Right lobe of liver (tissue), 4 donors: ENCODE data around the gene FRMD3.

Experiments used
- POLR2A ChIP-seq: fragments of 450-650 bp; IDR thresholded peaks from one replicate; pipeline ENCODE4 v1.6.1; 2017; ENCODE audit warnings: antibody characterized with exemption, mild to moderate bottlenecking
- TF ChIP-seq, protein P1 (sequence below), 4 donors: fragments of 200-600 bp in 3 of 4; fragments of 450-650 bp in 1 of 4; IDR thresholded peaks; one replicate each; pipeline versions ENCODE4 v1.5.1 to v1.8.0; 2016 to 2022; ENCODE audit warnings: antibody characterized with exemption in 4 of 4, mild to moderate bottlenecking in 2 of 4
- donor health status: DM: no; HTN: no; CAD: no.
- donor health status: DM: no; HTN: no; CAD: no.
- donor health status: DM: no; HTN: yes; CAD: no.

GRCh38 chr9:83197591-83197990 is 340.6 kb downstream of the FRMD3 start:
- TF ChIP-seq, protein P1, sequence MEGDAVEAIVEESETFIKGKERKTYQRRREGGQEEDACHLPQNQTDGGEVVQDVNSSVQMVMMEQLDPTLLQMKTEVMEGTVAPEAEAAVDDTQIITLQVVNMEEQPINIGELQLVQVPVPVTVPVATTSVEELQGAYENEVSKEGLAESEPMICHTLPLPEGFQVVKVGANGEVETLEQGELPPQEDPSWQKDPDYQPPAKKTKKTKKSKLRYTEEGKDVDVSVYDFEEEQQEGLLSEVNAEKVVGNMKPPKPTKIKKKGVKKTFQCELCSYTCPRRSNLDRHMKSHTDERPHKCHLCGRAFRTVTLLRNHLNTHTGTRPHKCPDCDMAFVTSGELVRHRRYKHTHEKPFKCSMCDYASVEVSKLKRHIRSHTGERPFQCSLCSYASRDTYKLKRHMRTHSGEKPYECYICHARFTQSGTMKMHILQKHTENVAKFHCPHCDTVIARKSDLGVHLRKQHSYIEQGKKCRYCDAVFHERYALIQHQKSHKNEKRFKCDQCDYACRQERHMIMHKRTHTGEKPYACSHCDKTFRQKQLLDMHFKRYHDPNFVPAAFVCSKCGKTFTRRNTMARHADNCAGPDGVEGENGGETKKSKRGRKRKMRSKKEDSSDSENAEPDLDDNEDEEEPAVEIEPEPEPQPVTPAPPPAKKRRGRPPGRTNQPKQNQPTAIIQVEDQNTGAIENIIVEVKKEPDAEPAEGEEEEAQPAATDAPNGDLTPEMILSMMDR (IDR thresholded peaks at IDR 0.05), result no peak
- no peak for TF ChIP-seq POLR2A
